GM19099 (cell line): ENCODE results near the gene CD40.
A peak's percentile ranks its signal among the peaks of the same experiment; 100 is the strongest.

Experiments
- POLR2A ChIP-seq: IDR thresholded peaks from 3 replicates; pipeline ENCODE4 v1.6.1; 2011; ENCODE audit warnings: low read depth; ENCODE audit not compliant: insufficient read length; ENCODE audit errors: extremely low read depth

The CD40 gene

DNA sequence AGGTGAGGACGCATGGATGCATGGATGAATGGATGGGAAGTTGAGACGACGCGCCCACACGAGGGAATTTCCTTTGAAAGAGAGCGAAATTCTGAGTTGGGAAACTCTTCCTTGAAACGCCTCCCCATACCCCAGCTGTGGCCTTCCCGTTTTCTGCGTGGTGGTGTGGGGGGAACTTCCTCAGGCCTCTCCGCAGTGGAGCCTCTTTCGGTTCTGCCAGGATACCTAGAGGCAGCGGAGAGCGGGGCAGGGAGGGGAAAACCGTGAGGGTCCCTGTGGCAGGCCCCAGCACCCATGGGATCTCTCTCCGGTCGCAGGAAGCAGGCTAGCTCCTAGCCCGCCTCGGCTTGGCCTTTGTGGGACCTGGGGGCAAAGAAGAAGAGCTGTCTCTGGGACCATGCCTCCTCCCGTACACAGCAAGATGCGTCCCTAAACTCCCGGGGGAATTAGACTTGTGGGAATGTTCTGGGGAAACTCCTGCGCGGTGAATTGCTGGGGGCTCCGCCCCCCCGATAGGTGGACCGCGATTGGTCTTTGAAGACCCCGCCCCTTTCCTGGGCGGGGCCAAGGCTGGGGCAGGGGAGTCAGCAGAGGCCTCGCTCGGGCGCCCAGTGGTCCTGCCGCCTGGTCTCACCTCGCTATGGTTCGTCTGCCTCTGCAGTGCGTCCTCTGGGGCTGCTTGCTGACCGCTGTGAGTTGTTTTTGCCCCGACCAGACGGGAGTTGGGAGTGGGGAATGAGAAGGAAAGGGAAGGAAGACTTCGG, at the start of gene CD40:
Gene CD40, plus strand, starts transcription at position 611 of the 764 bp plus-strand sequence. Its CDS starts 30 bp downstream, at position 641.
- peak; percentile 98 for TF ChIP-seq POLR2A

GRCh38 chr20:46070215-46070900, 47.8 kb upstream of the CD40 start:
- no peak for TF ChIP-seq POLR2A

DNA sequence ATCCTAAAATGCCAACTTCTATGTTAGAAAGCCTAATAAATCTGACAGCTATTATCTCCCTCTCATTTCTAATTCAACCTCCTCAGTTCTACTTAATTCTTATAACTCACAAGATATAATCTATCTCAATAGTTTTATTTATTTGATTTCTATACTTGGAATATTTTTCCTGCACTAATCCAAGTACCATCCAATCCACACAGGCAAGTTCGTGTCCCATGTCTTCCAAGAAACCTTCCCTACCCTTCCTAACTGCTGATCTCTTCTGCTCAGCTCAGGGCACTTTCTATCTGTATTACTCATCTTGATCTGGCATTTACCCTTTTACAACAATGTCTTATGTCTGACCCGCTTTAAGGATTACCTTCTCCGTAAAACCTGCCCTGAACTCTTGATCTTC, 46.5 kb upstream of the CD40 start:
- no peak for TF ChIP-seq POLR2A

DNA sequence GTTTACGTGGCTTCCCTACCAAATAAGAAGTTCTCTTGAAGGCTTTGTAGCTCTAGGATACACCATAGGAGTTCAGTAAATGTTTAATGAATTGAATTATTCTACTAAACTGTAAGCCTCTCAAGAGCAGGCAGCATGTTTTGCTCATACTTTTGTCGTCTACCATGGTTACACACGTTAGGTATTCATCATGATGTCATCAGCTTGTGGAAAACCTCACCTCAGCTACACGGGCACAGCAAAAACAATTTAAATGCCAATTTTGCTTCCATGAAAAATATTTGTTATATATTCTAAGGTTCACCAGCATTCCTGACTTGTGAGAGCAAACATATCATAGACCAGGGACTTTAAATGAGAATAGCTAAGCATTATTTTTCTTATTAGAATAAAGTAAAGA, 45.1 kb upstream of the CD40 start:
- TF ChIP-seq POLR2A, result no peak

- TF ChIP-seq POLR2A, result no peak
Measured at GRCh38 chr20:46073443-46073842, 44.7 kb upstream of the CD40 start.

DNA sequence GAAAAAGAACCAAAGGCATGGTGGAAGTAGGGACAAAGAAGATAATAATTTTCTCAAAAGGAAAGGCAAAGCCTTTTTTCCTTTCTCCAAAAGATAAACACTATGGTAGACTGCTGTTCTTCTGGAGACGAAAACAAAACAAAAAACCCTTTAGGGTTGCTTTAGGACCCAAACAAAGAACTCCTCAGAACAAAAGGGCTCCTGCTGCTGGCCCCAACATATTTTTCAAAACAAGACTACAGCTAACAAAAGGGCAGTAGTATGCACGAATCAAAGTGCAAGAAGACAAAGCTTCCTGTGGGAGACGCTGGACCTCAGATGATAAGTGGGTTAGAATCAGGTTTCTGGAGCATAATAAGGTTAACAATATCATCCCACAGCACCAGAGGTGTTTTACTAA, 44.1 kb upstream of the CD40 start:
- no peak for TF ChIP-seq POLR2A

- TF ChIP-seq POLR2A, result no peak
Measured at GRCh38 chr20:46076806-46077205, 41.3 kb upstream of the CD40 start.

DNA sequence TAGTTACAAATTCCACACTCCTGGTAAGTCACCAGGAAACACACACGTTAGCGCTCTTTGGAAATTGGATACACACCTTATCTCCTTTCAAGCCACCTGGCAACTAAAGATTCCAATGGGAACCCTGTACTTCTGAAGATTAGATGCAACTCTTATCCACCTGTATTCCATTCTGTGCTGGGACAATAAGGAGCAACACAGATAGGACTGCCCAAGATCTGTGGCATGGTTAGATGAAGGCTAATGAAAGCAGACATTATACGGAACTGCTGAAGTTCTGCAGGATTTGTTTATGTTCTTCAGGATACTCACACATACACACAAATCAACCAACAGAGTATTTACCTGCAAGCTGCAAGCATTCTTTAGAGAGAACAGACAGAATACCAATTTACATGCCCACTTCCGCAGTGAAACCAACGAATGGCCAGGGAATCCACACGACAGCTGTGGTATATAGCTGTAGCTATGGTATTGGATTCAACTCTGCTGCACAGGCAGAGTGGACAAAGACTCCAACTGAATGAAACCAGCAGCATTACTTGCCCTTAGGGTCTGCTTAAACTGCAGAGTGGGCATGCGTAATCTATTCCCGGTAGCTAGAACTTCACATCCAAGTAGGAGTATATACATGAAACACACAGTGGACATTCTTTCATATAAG, 40.3 kb upstream of the CD40 start:
- TF ChIP-seq POLR2A, result no peak

DNA sequence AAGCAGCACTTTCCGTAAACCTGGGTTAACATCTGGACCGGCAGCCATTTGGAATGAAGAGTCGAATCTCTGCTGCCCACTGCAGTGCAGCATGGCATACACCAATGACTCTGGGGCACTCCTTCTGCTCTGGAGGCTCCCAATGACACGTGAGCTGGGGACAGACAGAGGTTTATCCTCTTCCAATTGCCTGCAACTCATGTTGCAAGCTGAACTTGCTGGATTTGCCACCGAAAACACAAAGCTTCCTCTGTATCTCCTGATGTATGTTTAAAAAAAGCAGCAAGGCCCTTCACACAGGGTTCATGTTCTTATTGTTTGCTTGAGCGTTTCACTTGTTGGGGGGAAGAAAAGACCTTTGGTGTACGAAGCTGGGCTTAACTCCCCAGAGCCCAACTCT, 39.2 kb upstream of the CD40 start:
- no peak for TF ChIP-seq POLR2A

- no peak for TF ChIP-seq POLR2A
Measured at GRCh38 chr20:46081074-46081473, 37.0 kb upstream of the CD40 start.

DNA sequence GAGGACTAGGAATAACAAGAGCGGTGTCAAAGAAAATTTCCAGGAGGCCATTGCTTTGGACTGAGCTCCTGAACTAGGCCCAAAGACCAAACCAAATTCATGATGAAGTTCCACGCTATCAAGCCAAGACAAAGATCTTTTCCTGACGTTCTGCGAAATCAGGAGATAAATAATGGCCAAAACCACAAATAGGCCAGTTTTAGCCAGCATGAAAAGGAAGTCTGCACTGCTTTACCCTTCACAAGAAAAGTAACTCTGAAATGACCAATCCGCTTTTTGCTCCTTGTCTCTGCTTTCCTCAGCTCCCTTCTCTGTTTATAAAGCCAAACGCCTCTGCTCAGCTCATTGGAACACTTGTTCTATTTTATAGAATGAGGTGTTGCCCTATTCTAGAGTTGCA, 35.0 kb upstream of the CD40 start:
- no peak for TF ChIP-seq POLR2A

DNA sequence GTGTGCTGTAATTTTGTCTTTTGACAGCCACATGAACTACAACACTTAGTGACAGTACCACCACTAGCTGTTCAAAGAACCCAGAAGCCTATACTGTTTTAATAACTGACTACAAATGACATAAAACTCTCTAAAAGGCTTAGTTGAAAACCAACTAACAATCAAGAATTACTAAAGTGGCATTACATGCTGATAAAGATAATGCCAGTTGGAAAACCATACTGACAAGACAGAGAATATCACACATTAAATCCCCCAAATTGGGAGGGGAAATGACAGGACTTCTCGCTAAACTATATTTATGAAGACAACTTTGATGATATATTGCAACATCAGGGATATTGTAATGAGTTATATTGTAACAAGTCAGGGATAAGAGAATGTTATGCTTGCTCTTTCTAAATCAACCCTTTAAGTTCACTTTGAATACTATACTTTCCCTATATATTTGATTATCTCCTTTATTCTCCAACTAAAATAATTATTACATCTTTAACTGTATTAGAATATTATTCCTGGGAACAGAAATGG, 34.5 kb upstream of the CD40 start:
- no peak for TF ChIP-seq POLR2A

- no peak for TF ChIP-seq POLR2A
Measured at GRCh38 chr20:46084805-46085178, 33.3 kb upstream of the CD40 start.

DNA sequence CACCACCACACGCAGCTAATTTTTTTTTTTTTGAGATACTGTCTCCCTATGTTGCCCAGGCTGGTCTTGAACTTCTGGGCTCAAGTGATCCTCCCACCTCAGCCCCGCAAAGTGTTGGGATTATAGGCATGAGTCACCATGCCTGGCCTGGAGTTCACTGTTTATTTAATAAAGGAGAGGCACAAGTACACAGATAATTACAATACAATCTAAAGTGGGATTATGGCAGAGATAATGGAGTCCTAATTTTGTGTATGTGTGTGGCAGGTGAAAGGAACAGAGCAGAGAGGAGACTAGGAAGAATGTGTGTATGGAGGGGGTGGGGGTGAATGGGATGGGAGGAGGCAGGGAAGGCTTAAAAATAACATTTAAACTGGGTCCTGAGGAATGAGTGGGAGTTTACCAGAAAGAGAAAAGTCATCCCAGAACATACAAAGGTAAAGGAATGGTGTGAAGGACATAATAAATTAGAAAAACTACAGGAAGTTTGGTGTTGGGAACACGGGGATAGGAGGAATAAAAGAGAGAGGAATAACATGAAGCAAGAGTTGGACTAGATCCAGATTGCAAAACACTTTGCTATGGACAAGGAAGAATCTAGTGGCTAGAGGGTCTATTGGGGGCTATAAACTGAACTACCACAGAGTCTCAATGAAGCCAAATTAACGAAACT, 32.8 kb upstream of the CD40 start:
- no peak for TF ChIP-seq POLR2A

DNA sequence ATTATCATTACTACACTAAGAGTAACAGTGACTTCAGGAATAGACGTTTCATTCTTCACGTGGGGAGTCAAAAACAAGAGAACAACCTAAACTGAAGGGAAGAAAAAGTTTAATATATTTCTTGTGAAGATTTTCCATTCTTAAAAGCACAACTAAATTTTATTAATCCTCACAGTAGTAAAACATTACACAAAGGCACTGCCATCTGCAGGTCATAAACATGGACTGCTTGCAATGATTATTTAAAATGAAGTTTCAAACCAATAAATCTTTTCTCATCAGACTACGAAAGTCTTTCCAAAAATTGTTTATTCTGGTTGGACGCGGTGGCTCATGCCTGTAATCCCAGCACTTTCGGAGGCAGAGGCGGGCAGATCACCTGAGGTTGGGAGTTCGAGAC, 31.0 kb upstream of the CD40 start:
- TF ChIP-seq POLR2A, result no peak
